ENCODE results near the gene NRCAM. TPM values are rescaled to one million over a fixed set of nuclear protein-coding genes. Genes with fewer than 3 reads are reported as not detected.

NRCAM gene
- total and polyA plus RNA-seq, 2 donors (not counting 1 experiment from before 2014, with no cell fraction given): 0.75 to 4.6 TPM

GRCh38 chr7:108257954-108258353, 198.3 kb downstream of the NRCAM start:
- Mint-ChIP-seq H3K27me3 (peaks cover 11% of the 10 kb centered on the region), H3K9me3 (ENCODE audit: insufficient read depth) (peaks cover 6% of the 10 kb centered on the region)
- H2AFZ ChIP-seq (ENCODE audit: insufficient read depth, low read depth, low read length, poor library complexity, severe bottlenecking): no peak overlapping the region

GRCh38 chr7:108254259-108254658, 202.0 kb downstream of the NRCAM start:
- DNase-seq (no peak), ATAC-seq (ENCODE audit: low read depth) (no peak)
- no peaks in the 10 kb centered on the region for H3K27me3 ChIP-seq (replicated peaks in 1 of 4; ENCODE audit: control extremely low read depth in 1 of 4, control insufficient read depth in 3 of 4, insufficient read depth in 4 of 4, low read length in 3 of 4)
- no peak overlapping the region for H3K4me2 ChIP-seq (replicated peaks; ENCODE audit: low read depth, low read length, poor library complexity, severe bottlenecking)
- no peaks in the 10 kb centered on the region for H3K4me1 Mint-ChIP-seq
- no peaks in the 10 kb centered on the region for H3K36me3 ChIP-seq (replicated peaks in 1 of 2; ENCODE audit: control extremely low read depth in 1 of 2, control insufficient read depth in 1 of 2, extremely low read depth in 1 of 2, insufficient read depth in 2 of 2, low read length in 1 of 2)
- H3K4me3 Mint-ChIP-seq: no peak overlapping the region
- H3K27ac Mint-ChIP-seq: no peak overlapping the region
- H3K27ac ChIP-seq (ENCODE audit: low read length in 2 of 2): no peak overlapping the region
- H2AFZ ChIP-seq (ENCODE audit: insufficient read depth, low read depth, low read length, poor library complexity, severe bottlenecking): no peak overlapping the region
- WGBS (ENCODE audit: insufficient coverage): no CpG with 5 or more reads among the region's 2 CpGs
- no peak overlapping the region for H3K9ac ChIP-seq (ENCODE audit: low read length)
- no peaks in the 10 kb centered on the region for H4K20me1 ChIP-seq (ENCODE audit: control insufficient read depth, insufficient read depth, low read length, poor library complexity, severe bottlenecking)
- H3K27me3 Mint-ChIP-seq: peaks cover 4% of the 10 kb centered on the region
- CTCF ChIA-PET: interaction anchor here (1.8 kb wide), 1 partner anchor 198 kb away, joined by 3 read pairs; no protein-coding TSS in a partner anchor
- H3K79me2 ChIP-seq (ENCODE audit: control insufficient read depth, insufficient read depth, low read length): no peaks in the 10 kb centered on the region
- H3K9me3 ChIP-seq (ENCODE audit: control extremely low read depth in 1 of 3, control insufficient read depth in 2 of 3, insufficient read depth in 1 of 3, low read length in 2 of 3): peaks cover 0 to 3% (median 0%) of the 10 kb centered on the region in 3 donors
- POLR2A ChIA-PET: no interaction called here
- H3K4me3 ChIP-seq (ENCODE audit: control extremely low read depth in 1 of 5, extremely low read depth in 1 of 5, insufficient read depth in 1 of 5, low read depth in 2 of 5, low read length in 4 of 5): no peak overlapping the region
- TF ChIP-seq, protein P1, sequence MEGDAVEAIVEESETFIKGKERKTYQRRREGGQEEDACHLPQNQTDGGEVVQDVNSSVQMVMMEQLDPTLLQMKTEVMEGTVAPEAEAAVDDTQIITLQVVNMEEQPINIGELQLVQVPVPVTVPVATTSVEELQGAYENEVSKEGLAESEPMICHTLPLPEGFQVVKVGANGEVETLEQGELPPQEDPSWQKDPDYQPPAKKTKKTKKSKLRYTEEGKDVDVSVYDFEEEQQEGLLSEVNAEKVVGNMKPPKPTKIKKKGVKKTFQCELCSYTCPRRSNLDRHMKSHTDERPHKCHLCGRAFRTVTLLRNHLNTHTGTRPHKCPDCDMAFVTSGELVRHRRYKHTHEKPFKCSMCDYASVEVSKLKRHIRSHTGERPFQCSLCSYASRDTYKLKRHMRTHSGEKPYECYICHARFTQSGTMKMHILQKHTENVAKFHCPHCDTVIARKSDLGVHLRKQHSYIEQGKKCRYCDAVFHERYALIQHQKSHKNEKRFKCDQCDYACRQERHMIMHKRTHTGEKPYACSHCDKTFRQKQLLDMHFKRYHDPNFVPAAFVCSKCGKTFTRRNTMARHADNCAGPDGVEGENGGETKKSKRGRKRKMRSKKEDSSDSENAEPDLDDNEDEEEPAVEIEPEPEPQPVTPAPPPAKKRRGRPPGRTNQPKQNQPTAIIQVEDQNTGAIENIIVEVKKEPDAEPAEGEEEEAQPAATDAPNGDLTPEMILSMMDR (IDR thresholded peaks at IDR 0.05): no peak
- TF ChIP-seq EZH2 (IDR thresholded peaks at IDR 0.05; ENCODE audit: borderline replicate concordance, insufficient read depth, low read depth, low read length, poor library complexity, severe bottlenecking): no peak
- H3K9me3 Mint-ChIP-seq (ENCODE audit: insufficient read depth): peaks cover 2% of the 10 kb centered on the region
- intact Hi-C loops (cut with micrococcal nuclease): no loop called here
- no peaks in the 10 kb centered on the region for H3K4me1 ChIP-seq (ENCODE audit: control insufficient read depth in 2 of 2, insufficient read depth in 2 of 2, low read length in 2 of 2)

More at GRCh38 chr7:108257954-108258353, 198.3 kb downstream of the NRCAM start:
- ChIA-PET POLR2A (no interaction called here), CTCF (no interaction called here)
- no peak overlapping the region for H3K9ac ChIP-seq (ENCODE audit: low read length)
- no peak for TF ChIP-seq EZH2 (IDR thresholded peaks at IDR 0.05; ENCODE audit: borderline replicate concordance, insufficient read depth, low read depth, low read length, poor library complexity, severe bottlenecking)
- TF ChIP-seq, protein P1 (IDR thresholded peaks at IDR 0.05): no peak
- no peak overlapping the region for H3K4me3 ChIP-seq (ENCODE audit: control extremely low read depth in 1 of 5, extremely low read depth in 1 of 5, insufficient read depth in 1 of 5, low read depth in 2 of 5, low read length in 4 of 5)
- 97% methylated on average over 3 of the region's 4 CpGs for WGBS (ENCODE audit: insufficient coverage)
- no peak overlapping the region for H3K4me2 ChIP-seq (replicated peaks; ENCODE audit: low read depth, low read length, poor library complexity, severe bottlenecking)
- no peaks in the 10 kb centered on the region for H3K79me2 ChIP-seq (ENCODE audit: control insufficient read depth, insufficient read depth, low read length)
- H3K4me1 ChIP-seq (ENCODE audit: control insufficient read depth in 2 of 2, insufficient read depth in 2 of 2, low read length in 2 of 2): no peaks in the 10 kb centered on the region
- no peaks in the 10 kb centered on the region for H3K27me3 ChIP-seq (replicated peaks in 1 of 4; ENCODE audit: control extremely low read depth in 1 of 4, control insufficient read depth in 3 of 4, insufficient read depth in 4 of 4, low read length in 3 of 4)
- H4K20me1 ChIP-seq (ENCODE audit: control insufficient read depth, insufficient read depth, low read length, poor library complexity, severe bottlenecking): no peaks in the 10 kb centered on the region
- ATAC-seq (ENCODE audit: low read depth) (no peak), DNase-seq (no peak)
- H3K9me3 ChIP-seq (ENCODE audit: control extremely low read depth in 1 of 3, control insufficient read depth in 2 of 3, insufficient read depth in 1 of 3, low read length in 2 of 3): peaks cover 0 to 3% (median 0%) of the 10 kb centered on the region in 3 donors
- no peaks in the 10 kb centered on the region for H3K36me3 ChIP-seq (replicated peaks in 1 of 2; ENCODE audit: control extremely low read depth in 1 of 2, control insufficient read depth in 1 of 2, extremely low read depth in 1 of 2, insufficient read depth in 2 of 2, low read length in 1 of 2)
- intact Hi-C loops (cut with micrococcal nuclease): no loop called here
- H3K4me1 Mint-ChIP-seq: no peaks in the 10 kb centered on the region
- no peak overlapping the region for H3K4me3 Mint-ChIP-seq
- no peak overlapping the region for H3K27ac Mint-ChIP-seq
- no peak overlapping the region for H3K27ac ChIP-seq (ENCODE audit: low read length in 2 of 2)

Data from B cell (primary cell).